ENCODE measurements around the gene HIBCH. TPM values are rescaled to one million over a fixed set of nuclear protein-coding genes. Genes with fewer than 3 reads are reported as not detected.

HIBCH gene
- total RNA-seq, 2 experiments from 2014 or later, result 15.6 to 29.7 TPM

- no peaks in the 10 kb centered on the region for H4K20me1 ChIP-seq (ENCODE audit: insufficient read depth, low read length)
- TF ChIP-seq EZH2phosphoT487 (IDR thresholded peaks at IDR 0.05; ENCODE audit: borderline replicate concordance, low read depth, low read length), result no peak
- TF ChIP-seq, protein P1, sequence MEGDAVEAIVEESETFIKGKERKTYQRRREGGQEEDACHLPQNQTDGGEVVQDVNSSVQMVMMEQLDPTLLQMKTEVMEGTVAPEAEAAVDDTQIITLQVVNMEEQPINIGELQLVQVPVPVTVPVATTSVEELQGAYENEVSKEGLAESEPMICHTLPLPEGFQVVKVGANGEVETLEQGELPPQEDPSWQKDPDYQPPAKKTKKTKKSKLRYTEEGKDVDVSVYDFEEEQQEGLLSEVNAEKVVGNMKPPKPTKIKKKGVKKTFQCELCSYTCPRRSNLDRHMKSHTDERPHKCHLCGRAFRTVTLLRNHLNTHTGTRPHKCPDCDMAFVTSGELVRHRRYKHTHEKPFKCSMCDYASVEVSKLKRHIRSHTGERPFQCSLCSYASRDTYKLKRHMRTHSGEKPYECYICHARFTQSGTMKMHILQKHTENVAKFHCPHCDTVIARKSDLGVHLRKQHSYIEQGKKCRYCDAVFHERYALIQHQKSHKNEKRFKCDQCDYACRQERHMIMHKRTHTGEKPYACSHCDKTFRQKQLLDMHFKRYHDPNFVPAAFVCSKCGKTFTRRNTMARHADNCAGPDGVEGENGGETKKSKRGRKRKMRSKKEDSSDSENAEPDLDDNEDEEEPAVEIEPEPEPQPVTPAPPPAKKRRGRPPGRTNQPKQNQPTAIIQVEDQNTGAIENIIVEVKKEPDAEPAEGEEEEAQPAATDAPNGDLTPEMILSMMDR (conservative IDR thresholded peaks at IDR 0.05; ENCODE audit: low read length), result no peak
- intact Hi-C loops (cut with micrococcal nuclease; ENCODE audit: unreplicated experiment), result no loop called here
- H3K79me2 ChIP-seq (ENCODE audit: insufficient read depth, low read depth, low read length), result no peaks in the 10 kb centered on the region
- H2AFZ ChIP-seq (ENCODE audit: low read length), result no peak overlapping the region
- no peak overlapping the region for H3K27ac ChIP-seq (ENCODE audit: low read depth, low read length, poor library complexity, severe bottlenecking)
- CTCF ChIA-PET (ENCODE audit: unreplicated experiment), result no interaction called here
- BruUV-seq (replicated peaks), result no TSS peak
- no peak for DNase-seq (ENCODE audit: low spot score)
- POLR2A ChIA-PET, result interaction anchor here (1.2 to 1.9 kb wide), 2 partner anchors 31 to 69 kb away, joined by 4 to 8 read pairs; no protein-coding TSS in a partner anchor
- no peak overlapping the region for H3K4me3 ChIP-seq (ENCODE audit: low read depth, low read length, poor library complexity, severe bottlenecking)
- no peaks in the 10 kb centered on the region for H3K36me3 ChIP-seq (ENCODE audit: insufficient read depth, low read length)
- H3K9me2 ChIP-seq (ENCODE audit: insufficient read depth, low read length), result no peaks in the 10 kb centered on the region
- H3K9me3 ChIP-seq (ENCODE audit: low read length), result no peaks in the 10 kb centered on the region
- peaks cover 14% of the 10 kb centered on the region for H3K4me1 ChIP-seq (ENCODE audit: insufficient read depth, low read length, poor library complexity, severe bottlenecking)
- no peak overlapping the region for H3K4me2 ChIP-seq (ENCODE audit: low read length)
These were observed 100.4 kb downstream of the HIBCH start for GRCh38 chr2:190219186-190219585.

- Histone ChIP-seq H3K79me2 (ENCODE audit: insufficient read depth, low read depth, low read length) (no peaks in the 10 kb centered on the region), H3K27ac (ENCODE audit: low read depth, low read length, poor library complexity, severe bottlenecking) (no peak overlapping the region), H3K4me1 (ENCODE audit: insufficient read depth, low read length, poor library complexity, severe bottlenecking) (peaks cover 14% of the 10 kb centered on the region), H3K4me3 (ENCODE audit: low read depth, low read length, poor library complexity, severe bottlenecking) (no peak overlapping the region), H4K20me1 (ENCODE audit: insufficient read depth, low read length) (no peaks in the 10 kb centered on the region), H2AFZ (ENCODE audit: low read length) (no peak overlapping the region), H3K9me3 (ENCODE audit: low read length) (no peaks in the 10 kb centered on the region), H3K4me2 (ENCODE audit: low read length) (no peak overlapping the region), H3K9me2 (ENCODE audit: insufficient read depth, low read length) (no peaks in the 10 kb centered on the region), H3K36me3 (ENCODE audit: insufficient read depth, low read length) (no peaks in the 10 kb centered on the region)
- POLR2A ChIA-PET, result interaction anchor here (0.8 to 1.9 kb wide), 3 partner anchors 8 to 32 kb away, joined by 3 to 8 read pairs (median 4); no protein-coding TSS in a partner anchor
- intact Hi-C loops (cut with micrococcal nuclease; ENCODE audit: unreplicated experiment), result no loop called here
- BruUV-seq (replicated peaks), result no TSS peak
- CTCF ChIA-PET (ENCODE audit: unreplicated experiment), result no interaction called here
- TF ChIP-seq EZH2phosphoT487 (IDR thresholded peaks at IDR 0.05; ENCODE audit: borderline replicate concordance, low read depth, low read length), result no peak
- TF ChIP-seq, protein P1 (conservative IDR thresholded peaks at IDR 0.05; ENCODE audit: low read length), result no peak
- no peak for DNase-seq (ENCODE audit: low spot score)
These were observed 102.0 kb downstream of the HIBCH start for GRCh38 chr2:190217616-190218015.

DNA sequence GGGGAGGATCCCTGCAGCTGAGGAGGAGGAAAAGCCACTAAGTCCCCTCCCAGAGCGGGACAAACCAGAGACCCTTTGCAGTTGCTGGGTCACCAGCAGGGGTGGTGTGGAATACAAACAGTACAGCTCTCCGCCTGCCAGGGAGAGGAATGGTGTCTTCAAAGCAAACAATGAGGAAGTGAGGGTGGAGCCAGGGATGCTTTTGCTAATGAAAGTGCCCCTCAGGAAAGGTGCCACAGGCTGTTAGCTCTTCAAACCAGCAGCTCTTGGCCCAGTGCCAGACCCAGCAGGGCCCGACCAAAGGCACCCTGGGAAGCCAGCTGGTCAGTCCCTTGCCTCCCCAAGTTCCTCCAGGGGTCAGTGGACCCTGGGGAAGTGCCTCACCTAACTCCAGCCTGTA, 102.8 kb downstream of the HIBCH start:
- no peaks in the 10 kb centered on the region for H3K9me3 ChIP-seq (ENCODE audit: low read length)
- no peaks in the 10 kb centered on the region for H3K79me2 ChIP-seq (ENCODE audit: insufficient read depth, low read depth, low read length)
- H3K4me2 ChIP-seq (ENCODE audit: low read length), result no peak overlapping the region
- DNase-seq (ENCODE audit: low spot score), result peak; percentile 33
- CTCF ChIA-PET (ENCODE audit: unreplicated experiment), result no interaction called here
- no TSS peak for BruUV-seq (replicated peaks)
- H3K36me3 ChIP-seq (ENCODE audit: insufficient read depth, low read length), result no peaks in the 10 kb centered on the region
- H3K9me2 ChIP-seq (ENCODE audit: insufficient read depth, low read length), result no peaks in the 10 kb centered on the region
- no peak overlapping the region for H2AFZ ChIP-seq (ENCODE audit: low read length)
- TF ChIP-seq EZH2phosphoT487 (IDR thresholded peaks at IDR 0.05; ENCODE audit: borderline replicate concordance, low read depth, low read length), result no peak
- TF ChIP-seq, protein P1 (conservative IDR thresholded peaks at IDR 0.05; ENCODE audit: low read length), result no peak
- H4K20me1 ChIP-seq (ENCODE audit: insufficient read depth, low read length), result no peaks in the 10 kb centered on the region
- no peak overlapping the region for H3K27ac ChIP-seq (ENCODE audit: low read depth, low read length, poor library complexity, severe bottlenecking)
- intact Hi-C loops (cut with micrococcal nuclease; ENCODE audit: unreplicated experiment), result no loop called here
- H3K4me1 ChIP-seq (ENCODE audit: insufficient read depth, low read length, poor library complexity, severe bottlenecking), result peaks cover 14% of the 10 kb centered on the region
- no peak overlapping the region for H3K4me3 ChIP-seq (ENCODE audit: low read depth, low read length, poor library complexity, severe bottlenecking)
- POLR2A ChIA-PET, result interaction anchor here (1.7 kb wide), 1 partner anchor 14 kb away, joined by 4 read pairs; no protein-coding TSS in a partner anchor
